HG03378 (cell line): ENCODE measurements around the gene NKX2-4.
"Not testable (repeated sequence)": the region's sequence is repeated elsewhere in the genome, so short reads cannot be mapped to it uniquely, and the experiment has no call there.

Experiments
- ATAC-seq: cut with Tn5 transposase; IDR thresholded peaks from one replicate; pipeline ENCODE4 v1.9.1; 2021; ENCODE audit warnings: mild to moderate bottlenecking, moderate library complexity; ENCODE audit not compliant: unreplicated experiment

NKX2-4 gene

DNA sequence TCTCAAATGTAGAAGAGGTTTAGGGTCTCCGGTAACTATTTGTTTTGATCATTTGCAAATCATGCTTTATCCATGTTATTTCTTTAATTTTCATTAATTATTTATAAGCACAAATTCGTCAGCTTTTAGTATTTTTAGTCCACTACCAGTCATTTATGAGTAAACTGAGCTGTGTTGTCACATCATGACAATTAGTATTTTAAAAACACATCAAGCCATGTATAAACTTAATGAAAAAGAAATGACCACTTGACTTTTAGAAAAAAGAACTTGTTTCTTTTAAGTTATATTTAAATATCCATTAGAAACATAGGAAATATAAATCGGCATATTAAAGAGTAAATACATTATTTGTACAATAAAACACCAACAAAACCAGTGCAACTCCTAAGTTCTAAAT lies 2.8 kb downstream of the NKX2-4 start:
- ATAC-seq: no peak

GRCh38 chr20:21393816-21394519 lies 3.4 kb downstream of the NKX2-4 start:
- no peak for ATAC-seq

DNA sequence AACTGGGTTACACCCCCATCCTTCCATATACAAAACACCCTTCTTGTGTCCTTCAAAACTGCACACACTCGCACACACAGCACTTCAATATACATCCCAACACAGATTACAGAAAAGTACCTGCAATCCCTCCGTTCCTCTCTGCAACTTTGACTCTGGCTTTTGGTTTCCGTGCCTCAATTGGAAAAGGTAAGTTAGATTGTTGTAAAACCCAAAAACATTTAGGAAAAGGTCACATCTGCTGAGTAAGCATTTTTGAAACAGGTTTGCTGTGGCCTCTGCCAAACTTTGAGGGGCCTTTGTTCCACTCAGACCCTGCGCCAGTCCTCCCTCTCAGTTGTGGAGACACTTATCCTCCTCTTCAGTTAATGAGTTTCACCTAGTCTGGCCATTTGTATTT lies 4.2 kb downstream of the NKX2-4 start:
- ATAC-seq: no peak

- no peak for ATAC-seq
Observed at GRCh38 chr20:21391972-21392352, 5.4 kb downstream of the NKX2-4 start.

DNA sequence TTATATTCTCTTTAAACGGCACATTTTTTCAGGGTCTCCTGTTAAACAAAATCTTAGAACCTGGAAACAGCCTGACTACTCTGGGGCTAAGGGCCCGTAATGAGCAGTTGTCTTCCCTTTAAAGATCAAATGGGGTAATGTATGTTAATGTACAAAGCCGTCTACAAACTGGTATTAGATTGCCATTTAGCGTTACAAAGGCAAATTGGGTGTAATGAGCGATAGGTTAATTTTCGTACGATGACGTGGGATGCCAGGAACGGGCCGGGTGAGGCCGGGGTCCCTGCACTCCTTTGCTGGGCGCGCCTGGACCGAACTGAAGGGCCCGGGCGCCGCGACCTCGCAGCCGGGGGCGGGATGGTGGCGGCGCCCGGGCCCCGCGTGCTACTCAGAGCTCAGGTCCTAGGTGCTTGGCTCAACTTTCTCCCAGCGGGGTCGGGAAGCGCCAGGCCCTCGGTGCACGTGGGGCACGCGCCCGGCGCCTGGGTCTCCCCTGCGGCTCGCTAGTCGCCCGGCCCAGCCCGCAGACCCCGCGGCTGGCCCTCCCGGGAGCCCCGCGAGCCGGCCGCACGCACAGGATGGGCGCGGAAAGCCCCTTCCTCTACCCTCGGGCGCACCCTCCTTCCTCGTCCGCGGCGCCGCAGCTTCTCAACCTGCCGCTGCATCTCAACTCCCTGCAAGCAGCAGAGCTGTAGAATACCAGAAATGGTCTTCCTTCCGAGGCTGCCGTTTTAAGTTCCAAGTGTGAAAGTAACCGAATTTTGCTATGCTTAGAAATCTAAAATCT lies 5.9 kb downstream of the NKX2-4 start:
- ATAC-seq: no peak

DNA sequence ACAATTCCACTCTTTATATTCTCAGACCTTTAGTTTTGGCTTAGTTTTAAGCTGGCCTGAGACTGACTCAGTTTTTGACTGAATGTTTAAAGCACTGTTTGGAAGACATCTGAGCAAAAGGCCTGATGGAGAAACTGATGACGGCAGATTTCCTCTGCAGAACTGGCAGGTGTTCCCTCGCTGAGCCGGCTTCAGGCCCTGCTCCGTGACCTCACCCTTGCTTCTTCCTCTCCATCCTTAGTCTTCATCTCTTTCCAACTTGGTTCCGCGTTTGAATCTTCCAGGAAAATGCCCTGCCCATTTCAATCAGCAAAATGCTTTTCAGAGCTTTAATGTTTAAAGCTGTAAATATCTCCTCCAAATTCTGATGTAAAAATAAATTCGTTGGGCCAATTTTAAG lies 6.6 kb downstream of the NKX2-4 start:
- no peak for ATAC-seq

DNA sequence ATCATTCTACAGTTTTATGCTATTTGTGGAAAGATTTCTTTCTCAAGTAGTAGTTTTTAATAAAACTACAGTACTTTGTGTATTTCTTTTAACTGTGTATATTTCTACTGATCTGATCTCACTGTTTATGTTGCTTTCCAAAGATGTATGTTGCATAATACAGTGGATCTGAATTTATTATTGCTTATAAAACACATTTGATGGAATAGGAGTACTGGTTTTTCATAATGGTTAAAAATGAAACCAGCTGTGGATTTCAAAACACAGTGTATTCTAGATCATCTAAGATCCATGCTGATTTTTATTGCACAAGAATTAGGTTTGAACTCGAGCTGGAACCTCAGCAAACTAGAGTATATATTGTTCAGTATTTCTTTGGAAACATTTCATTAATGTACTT lies 8.0 kb downstream of the NKX2-4 start:
- ATAC-seq: no peak

- no peak for ATAC-seq
Observed at GRCh38 chr20:21388566-21388965, 8.8 kb downstream of the NKX2-4 start.

GRCh38 chr20:21387528-21387927 lies 9.8 kb downstream of the NKX2-4 start:
- no peak for ATAC-seq

GRCh38 chr20:21386111-21386510 lies 11.2 kb downstream of the NKX2-4 start:
- ATAC-seq: no peak

DNA sequence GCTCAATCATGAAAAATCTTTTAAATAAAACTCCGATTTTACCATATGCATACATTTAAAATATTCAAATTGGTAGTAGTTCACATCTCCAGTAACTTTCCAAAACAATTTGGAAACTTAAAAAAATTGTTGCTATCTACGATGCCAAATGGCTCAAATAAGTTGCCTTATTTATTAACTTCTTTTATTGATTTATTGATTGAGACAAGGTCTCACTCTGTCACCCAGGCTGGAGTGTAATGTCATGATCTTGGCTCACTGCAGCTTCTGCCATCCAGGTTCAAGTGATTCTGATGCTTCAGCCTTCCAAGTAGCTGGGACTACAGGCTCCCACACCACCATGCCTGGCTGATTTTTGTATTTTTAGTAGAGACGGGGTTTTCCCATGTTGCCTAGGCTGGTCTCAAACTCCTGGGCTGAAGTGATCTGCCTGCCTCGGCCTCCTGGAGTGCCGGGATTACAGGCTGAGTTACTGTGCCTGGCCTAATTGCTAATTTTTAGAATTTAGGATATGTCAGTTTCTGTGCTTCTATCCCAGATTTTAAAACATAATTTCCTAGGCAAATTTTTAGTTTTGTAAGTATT lies 12.9 kb downstream of the NKX2-4 start:
- no peak for ATAC-seq

GRCh38 chr20:21381619-21382018 lies 15.7 kb downstream of the NKX2-4 start:
- no peak for ATAC-seq

DNA sequence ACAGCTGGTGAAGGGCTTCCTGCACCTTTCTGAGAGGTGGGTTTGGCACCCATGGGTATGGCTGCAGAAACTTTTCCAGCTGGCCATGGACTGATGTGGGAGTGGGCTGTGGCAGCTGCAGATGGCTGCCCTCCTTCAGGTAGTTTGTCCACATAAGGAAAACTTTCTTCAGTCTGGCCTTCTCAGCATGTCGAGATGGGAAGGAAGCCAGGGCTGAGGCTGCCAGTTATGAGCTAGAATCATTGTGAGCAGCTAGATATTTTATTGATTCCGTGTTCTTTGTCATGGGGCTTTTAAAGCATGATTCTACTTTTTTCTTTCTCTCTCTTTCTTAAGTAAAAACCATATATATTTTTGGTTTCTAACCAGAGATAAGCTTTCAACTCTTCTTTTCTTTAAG lies 16.6 kb downstream of the NKX2-4 start:
- ATAC-seq: no peak

- no peak for ATAC-seq
Observed at GRCh38 chr20:21378259-21378658, 19.1 kb downstream of the NKX2-4 start.

DNA sequence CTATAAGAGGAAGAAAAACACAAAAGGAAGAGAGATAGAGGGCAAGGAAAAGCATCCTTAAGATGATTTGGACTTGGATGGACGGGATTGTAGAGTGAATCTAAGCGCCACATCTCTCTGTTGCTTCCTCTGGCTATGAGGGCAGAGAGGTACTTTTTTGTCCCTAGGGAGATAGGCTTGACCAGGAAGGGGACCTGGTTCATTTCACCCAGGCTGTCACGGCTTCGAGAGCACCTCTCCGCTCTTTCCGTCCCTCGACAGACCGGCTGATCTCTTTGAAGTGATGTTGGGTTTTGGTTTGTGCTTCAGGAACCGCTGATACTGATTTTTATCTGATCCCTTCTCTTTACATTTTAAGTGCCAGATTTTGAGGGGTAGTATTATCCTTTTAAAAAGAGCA lies 19.6 kb downstream of the NKX2-4 start:
- no peak for ATAC-seq

GRCh38 chr20:21376626-21377025 lies 20.7 kb downstream of the NKX2-4 start:
- no peak for ATAC-seq

- ATAC-seq: no peak
Observed at GRCh38 chr20:21373436-21373835, 23.9 kb downstream of the NKX2-4 start.

DNA sequence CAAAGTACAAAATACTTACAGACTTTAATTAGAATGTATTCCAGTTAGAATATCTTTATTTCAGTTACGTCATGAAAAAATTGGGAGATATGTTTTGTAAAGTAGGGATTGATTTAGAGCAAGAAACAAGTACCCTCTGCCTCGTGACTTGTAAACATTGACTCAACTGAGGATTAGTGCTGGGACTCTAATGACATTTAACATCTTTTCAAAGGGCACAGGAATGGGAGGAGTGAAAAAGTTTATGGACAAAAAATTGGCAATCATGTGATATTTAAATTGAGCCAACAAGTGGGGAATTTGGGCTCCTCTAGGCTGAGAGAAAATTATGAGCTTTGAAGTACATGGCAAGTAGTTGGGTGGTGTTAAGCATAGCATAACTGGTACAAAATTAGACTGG lies 25.3 kb downstream of the NKX2-4 start:
- no peak for ATAC-seq

GRCh38 chr20:21371193-21371592 lies 26.1 kb downstream of the NKX2-4 start:
- no peak for ATAC-seq

DNA sequence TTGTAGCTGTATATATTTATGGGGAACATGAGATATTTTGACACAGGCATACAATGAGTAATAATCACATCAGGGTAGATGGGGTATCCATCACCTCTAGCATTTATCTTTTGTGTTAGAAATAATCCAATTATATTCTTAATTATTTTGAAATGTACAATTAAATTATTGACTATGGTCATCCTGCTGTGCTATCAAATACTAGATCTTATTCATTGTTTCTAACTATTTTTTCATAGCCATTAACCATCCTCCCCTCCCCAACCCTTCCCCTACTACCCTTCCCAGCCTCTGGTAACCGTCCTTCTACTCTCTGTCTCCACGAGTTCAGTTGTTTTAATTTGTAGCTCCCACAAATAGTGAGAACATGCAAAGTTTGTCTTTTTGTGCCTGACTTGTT lies 28.5 kb downstream of the NKX2-4 start:
- no peak for ATAC-seq

GRCh38 chr20:21366273-21366672 lies 31.1 kb downstream of the NKX2-4 start:
- ATAC-seq: not testable (repeated sequence)

DNA sequence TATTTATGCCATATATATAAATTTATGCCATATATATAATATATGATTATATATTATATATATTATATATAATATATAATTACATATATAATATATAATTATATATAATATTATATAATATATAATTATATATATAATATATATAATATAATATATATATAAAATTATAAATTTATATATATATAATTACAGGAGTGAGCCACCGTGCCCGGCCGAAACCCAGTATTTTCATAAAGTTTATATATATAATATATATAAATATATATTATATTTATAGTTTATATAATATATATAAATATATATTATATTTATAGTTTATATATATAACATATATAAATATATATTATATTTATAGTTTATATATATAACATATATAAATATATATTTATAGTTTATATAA lies 31.6 kb downstream of the NKX2-4 start:
- no peak for ATAC-seq
